GM19468 (cell line): ENCODE measurements around the gene COL5A1.

Experiments used
- ATAC-seq: cut with Tn5 transposase; IDR thresholded peaks from one replicate; pipeline ENCODE4 v1.9.1; 2021; ENCODE audit warnings: mild to moderate bottlenecking, moderate library complexity, moderate number of reproducible peaks; ENCODE audit not compliant: unreplicated experiment; ENCODE audit errors: extremely low read depth

Gene COL5A1

DNA sequence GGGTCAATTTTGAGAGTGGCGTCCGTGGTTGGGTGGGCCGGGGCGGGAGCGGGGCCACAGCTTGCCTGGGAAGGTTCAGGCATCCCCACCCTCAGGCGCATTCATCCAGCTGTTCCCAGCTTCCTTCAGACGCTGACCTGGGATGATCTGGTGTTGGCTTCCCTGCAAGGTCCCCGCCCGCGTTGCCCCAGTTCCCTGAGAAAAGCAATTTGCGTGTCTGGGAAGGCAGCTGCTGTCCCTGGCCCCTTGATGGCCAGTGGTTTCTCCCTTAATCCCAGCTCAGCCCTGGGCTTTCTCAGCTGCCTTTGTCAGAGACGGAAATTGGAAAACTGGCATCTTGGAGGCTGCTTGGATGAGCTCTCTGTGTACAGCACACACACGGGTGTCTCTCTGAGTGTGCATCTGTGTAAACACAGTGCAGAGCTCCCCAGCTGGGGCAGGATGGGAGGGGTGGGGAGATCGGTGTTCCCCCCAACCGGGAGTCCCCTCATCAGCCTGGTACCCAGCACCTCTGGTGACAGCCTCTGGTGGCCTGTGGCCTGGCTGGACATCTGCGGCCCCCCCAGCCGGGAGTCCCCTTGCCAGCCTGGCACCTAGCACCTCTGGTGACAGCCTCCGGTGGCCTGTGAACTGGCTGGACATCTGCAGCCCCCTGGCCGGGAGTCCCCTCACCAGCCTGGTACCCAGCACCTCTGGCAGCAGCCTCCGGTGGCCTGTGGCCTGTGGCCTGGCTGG, 94.0 kb downstream of the COL5A1 start:
- no peak for ATAC-seq

GRCh38 chr9:134736791-134737497, 95.3 kb downstream of the COL5A1 start:
- ATAC-seq: no peak

GRCh38 chr9:134737842-134738580, 96.4 kb downstream of the COL5A1 start:
- ATAC-seq: no peak

- ATAC-seq: no peak
Observed at GRCh38 chr9:134738869-134739659, 97.5 kb downstream of the COL5A1 start.

GRCh38 chr9:134739660-134739968, 98.0 kb downstream of the COL5A1 start:
- no peak for ATAC-seq

- no peak for ATAC-seq
Observed at GRCh38 chr9:134740071-134740470, 98.5 kb downstream of the COL5A1 start.

DNA sequence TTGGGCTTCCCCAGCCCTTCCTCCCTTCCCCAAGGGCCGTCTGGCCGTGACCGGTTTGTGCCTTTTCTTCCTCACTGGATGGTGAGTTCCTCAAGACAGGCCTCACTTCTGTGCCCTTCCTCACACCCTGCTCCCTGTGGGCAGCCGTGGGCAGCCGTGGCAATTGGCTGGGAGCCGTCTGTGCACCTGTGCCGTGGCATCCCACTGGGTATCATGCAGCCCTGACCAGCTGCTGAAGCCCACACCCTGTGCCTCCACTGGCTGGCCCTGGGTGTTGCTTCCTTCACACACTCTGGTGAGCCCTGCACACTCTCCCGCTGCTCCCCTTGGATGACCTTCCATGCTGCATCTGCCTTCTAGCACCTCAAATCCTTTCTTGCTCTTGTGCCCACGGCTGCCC, 100.2 kb downstream of the COL5A1 start:
- no peak for ATAC-seq

DNA sequence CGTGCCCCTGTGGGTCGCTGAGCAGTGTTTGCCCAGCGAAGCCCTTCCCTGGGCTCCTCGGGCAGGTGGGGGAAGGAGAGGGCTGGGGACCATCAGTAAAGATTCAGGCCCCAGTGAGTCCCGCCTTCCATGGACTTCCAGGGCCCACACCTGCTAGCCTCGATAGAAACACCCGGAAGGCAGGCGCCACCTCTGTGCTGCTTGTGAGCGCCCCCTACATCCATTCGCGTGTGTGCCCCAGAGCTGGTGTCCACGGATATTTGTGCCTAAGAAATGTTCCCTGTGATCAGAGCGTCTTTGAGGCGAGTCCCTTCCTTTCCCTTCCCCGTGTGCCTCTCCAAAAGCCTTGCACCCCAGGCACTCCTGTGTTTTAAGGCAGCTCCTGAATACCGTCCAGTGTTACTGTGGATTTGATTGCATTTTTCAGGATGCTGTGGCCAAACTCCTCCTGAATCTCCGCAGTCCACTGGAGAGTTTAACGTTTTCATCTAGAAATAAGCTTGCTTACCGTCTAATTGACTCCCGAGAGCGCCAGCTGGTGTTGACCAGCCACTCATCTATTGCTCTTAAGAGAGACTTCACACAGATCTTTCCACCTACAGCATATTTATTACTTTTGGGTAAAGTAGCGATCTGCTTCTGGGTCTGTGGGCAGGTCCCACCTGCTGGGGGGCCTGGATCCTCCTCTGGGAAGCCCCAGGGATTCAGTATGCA, 101.4 kb downstream of the COL5A1 start:
- ATAC-seq: no peak

- ATAC-seq: no peak
Observed at GRCh38 chr9:134743853-134744252, 102.2 kb downstream of the COL5A1 start.

DNA sequence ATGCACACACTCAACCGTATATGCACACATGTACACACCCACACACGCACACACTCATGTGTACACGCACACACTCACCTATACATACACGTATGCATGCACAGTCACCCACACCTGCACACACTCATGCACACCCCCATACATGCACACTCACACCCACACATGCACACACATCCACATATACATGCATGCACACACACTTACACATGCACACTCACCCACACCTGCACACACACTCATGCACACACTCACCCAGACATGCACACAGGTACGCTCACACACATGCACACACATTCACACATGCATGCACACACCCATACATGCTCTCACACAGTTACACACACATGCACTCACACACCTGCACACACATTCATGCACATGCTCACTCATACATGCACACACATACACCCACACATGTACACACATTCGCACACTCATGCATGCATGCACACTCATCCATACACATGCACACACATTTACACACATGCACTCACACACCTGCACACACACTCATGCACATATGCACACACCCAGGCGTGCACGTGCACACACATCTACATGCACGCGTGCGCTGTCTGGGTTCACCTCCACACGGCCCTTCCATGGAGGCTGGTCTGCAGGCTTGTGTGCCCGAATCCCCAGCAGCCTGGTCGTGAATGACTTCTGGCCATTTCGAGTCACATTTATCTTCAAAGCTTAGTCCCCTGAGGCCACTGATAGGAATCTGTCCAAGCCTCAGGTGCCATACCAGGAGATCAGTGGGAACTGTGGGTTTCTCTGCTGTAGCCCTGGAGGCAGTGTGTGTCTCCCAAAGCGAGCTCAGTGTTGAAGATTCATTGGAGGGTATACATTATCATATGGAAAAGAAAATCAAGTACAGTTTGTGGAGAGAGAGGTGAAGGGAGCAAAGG, 103.0 kb downstream of the COL5A1 start:
- no peak for ATAC-seq

GRCh38 chr9:134747951-134748489, 106.4 kb downstream of the COL5A1 start:
- ATAC-seq: no peak

- ATAC-seq: no peak
Observed at GRCh38 chr9:134748591-134748990, 107.0 kb downstream of the COL5A1 start.

- ATAC-seq: no peak
Observed at GRCh38 chr9:134750450-134751155, 109.0 kb downstream of the COL5A1 start.

DNA sequence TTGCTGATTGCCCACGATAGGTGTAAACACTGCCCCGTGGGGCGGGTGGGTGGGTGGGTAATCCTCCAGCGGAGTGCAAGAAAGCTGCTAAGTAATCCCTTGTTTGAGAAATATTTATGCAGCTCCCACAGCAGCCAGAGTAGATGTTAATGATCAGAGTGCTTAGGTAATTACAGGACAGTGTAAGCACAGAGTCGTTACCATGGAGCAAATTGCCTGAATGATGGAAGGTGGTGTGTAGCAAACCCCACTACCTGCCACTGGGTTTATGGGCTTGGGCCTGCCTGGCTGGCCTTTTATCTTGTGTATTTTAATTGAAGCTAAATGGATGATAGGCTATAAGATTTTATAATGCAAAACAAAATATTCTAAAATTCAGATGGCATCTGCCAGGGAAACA, 110.0 kb downstream of the COL5A1 start:
- no peak for ATAC-seq

DNA sequence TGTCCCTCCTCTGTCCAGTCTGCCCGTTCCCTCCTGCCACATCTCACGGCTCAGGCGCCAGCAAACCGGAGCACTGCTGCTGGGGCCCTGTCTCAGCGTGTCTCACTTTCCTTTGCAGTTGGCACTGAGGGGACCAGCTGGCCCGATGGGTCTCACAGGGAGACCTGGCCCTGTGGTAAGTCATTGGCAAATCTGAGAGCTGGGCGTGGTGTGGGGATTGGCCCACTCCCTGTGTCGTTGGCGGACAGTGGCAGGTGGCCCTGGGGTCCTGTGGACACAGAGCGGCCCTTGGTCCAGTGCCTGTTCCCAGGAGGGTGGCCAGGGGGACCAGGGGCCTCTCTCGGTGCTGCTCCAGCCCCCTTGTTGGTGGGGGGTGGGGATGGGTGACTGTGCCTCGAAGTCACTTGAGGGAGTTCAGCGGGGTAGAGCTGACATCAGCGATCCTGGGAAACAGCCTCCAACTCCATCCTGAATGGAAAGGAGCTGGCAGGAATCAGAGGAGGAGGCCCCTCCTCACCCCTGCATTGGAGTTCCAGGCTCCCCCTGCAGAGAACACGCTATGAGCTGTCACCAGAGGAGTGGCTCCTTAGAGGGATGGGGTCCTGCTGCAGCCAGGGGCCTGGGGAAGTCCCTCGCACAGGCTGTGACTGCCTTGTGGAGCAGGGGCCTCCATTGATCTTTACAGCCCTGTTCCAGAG, 111.0 kb downstream of the COL5A1 start:
- no peak for ATAC-seq

DNA sequence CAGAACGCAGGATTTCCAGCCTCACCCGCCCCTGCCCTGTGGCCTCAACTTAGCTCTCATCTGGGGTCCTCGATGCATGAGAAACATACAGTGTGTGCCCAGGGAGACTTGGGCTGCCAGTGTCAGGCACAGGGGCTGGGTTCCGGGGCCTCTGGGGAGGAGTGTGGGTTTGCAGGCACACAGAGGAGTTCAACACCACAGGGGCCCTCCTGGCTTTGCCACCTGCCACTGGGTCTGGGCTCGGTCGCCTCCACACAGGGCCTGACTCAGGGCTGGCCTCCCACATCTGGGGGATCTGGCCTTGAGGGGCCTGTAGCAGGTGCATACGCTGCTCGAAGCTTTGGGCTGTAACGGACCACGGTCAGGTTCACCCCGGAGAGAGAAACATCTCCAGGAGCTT, 111.6 kb downstream of the COL5A1 start:
- no peak for ATAC-seq

DNA sequence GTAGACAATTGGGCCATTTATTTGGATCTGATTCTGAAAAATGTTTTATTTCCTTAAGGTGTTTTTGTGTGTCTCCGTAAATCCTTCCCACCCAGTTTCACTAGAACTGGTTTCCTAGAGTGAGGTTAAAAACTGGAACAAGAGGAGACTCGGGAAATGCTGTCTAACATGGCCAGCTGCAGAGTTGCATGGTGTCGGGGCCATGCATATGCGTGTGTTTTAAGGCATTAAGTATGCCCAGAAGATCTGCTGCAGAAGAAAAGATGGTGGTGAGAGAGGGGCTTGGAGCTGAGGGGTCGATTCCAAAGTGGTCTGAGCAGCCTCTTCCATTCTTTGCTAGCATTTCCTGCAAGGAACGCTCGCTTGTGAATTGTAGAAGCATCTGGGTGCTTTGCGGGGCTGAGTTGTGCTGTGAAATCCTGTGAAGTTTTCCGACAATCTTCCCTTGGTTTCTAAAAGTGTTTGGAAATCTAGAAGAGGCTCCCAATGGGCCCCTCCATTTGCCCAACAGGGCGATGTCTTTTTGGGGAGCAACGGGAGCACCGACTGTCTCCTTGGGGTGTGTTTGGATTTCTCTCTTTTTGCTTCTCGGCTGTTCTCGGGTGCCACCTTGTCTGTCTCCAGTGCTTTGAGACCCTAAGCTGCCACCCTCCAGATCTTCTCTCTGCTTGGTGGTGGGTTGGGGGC, 113.8 kb downstream of the COL5A1 start:
- ATAC-seq: no peak
